Natural killer cell (primary cell): ENCODE measurements around the gene IKZF3. TPM values are rescaled to one million over a fixed set of nuclear protein-coding genes. Genes with fewer than 3 reads are reported as not detected.

ENCODE experiments used
- ATAC-seq, 3 donors: fragments of 150-1000 bp in 2 of 3; fragments of 200-7000 bp in 1 of 3; cut with Tn5 transposase; 1 replicate in 1 of 3; 2 replicates in 2 of 3; pipeline ENCODE4 v1.10.0; 2021; ENCODE audit warnings: mild to moderate bottlenecking in 2 of 3, moderate library complexity in 2 of 3
- DNase-seq, 2 donors: peaks; one replicate each; pipeline versions ENCODE4 v3.0.0 to v3.0.0-alpha.2; 2013 to 2021; ENCODE audit warnings: mixed read lengths in 1 of 2
- H3K27ac ChIP-seq: one replicate; pipeline ENCODE4 v1.5.1; 2013; ENCODE audit warnings: mild to moderate bottlenecking, low read length
- H3K27me3 ChIP-seq: one replicate; pipeline ENCODE4 v1.6.1; 2013; ENCODE audit warnings: low read length; ENCODE audit not compliant: control insufficient read depth, insufficient read depth
- H3K36me3 ChIP-seq: one replicate; pipeline ENCODE4 v1.6.1; 2013; ENCODE audit warnings: low read length; ENCODE audit not compliant: control insufficient read depth, insufficient read depth
- H3K4me1 ChIP-seq: one replicate; pipeline ENCODE4 v1.6.1; 2013; ENCODE audit warnings: low read length; ENCODE audit not compliant: control insufficient read depth, insufficient read depth
- H3K4me3 ChIP-seq: one replicate; pipeline ENCODE4 v1.5.1; 2013; ENCODE audit warnings: low read length
- H3K9me3 ChIP-seq: one replicate; pipeline ENCODE4 v1.6.1; 2013; ENCODE audit warnings: low read length; ENCODE audit not compliant: control insufficient read depth, insufficient read depth
- H3K27ac Mint-ChIP-seq, 2 donors: one replicate each; pipeline ENCODE4 v1.8.0; 2022; ENCODE audit warnings: mild to moderate bottlenecking in 2 of 2, mixed read lengths in 2 of 2, moderate library complexity in 1 of 2
- H3K27me3 Mint-ChIP-seq, 2 donors: one replicate each; pipeline ENCODE4 v1.8.0; 2022; ENCODE audit warnings: low read depth in 2 of 2, mixed read lengths in 2 of 2
- H3K36me3 Mint-ChIP-seq: one replicate; pipeline ENCODE4 v1.8.0; 2022; ENCODE audit warnings: mixed read lengths
- H3K4me1 Mint-ChIP-seq, 2 donors: one replicate each; pipeline ENCODE4 v1.8.0; 2022; ENCODE audit warnings: mixed read lengths in 2 of 2
- H3K4me3 Mint-ChIP-seq: one replicate; pipeline ENCODE4 v1.8.0; 2022; ENCODE audit warnings: mild to moderate bottlenecking, moderate library complexity, mixed read lengths
- H3K9me3 Mint-ChIP-seq, 2 donors: one replicate each; pipeline ENCODE4 v1.8.0; 2022; ENCODE audit warnings: mixed read lengths in 2 of 2
- CTCF ChIP-seq: fragments of 200-600 bp; IDR thresholded peaks from one replicate; pipeline ENCODE4 v1.8.0; 2022; ENCODE audit warnings: antibody characterized with exemption
- WGBS: methylation state at CpG from one replicate; pipeline ENCODE4 v1.1.7; 2013; ENCODE audit warnings: missing lambda C conversion rate; ENCODE audit not compliant: insufficient coverage; 5-methylcytosine and 5-hydroxymethylcytosine counted together
- intact Hi-C: fragments of 100-400 bp; cut with micrococcal nuclease; formaldehyde crosslinking; loops from one replicate; pipeline ENCODE4 v1.14.2; 2022
- total RNA-seq, 4 donors: library from RNA; stranded (reverse); fragments of 120-200 nt in 1 of 4; gene quantifications; one replicate each; pipeline versions ENCODE4 v1.2.3 to v1.2.4, GENCODE V29; 2013 to 2022

Gene IKZF3
- total RNA-seq, 3 donors from 2014 or later (not counting 1 experiment from before 2014, with no cell fraction given) = 134 to 162 (median 139) TPM

DNA sequence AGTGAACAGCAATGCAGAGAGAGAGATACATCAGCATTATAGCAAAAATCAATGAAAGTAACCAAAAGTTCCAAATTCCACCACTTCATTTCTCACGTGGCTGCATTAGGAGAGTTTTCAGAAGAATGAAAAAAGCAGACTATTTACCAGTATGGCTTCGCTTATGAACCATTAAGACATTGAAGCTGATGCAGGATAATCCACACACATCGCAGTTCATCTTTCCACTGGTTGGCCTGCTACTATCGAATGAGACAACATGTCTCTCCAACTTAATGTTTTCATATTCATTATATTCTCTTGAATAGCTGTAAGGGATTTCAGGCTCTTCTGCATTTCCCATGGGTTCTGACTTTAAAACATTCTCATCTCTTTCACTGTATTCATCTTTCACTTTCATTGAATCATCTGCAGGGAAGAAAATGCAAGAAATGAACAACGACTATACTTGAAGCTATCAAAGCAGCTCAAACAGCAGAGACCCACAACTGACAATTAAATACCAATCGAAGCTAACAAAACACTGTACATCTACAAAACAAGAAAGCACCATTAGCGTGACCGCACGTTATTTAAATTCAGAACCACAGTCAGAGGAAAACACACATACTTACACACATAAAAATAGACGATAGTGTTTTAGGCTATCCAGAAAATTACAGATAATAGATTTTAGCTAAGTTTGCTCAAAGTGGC, 71.4 kb downstream of the IKZF3 start:
- Histone ChIP-seq H3K27ac (peak overlapping the region; percentile 43), H3K36me3 (peaks cover 37% of the 10 kb centered on the region), H3K4me1 (peaks cover 10% of the 10 kb centered on the region), H3K27me3 (no peaks in the 10 kb centered on the region), H3K9me3 (no peaks in the 10 kb centered on the region), H3K4me3 (no peak overlapping the region)
- Mint-ChIP-seq H3K36me3 (peaks cover 14% of the 10 kb centered on the region), H3K27me3 (no peaks in the 10 kb centered on the region), H3K27ac (peak overlapping the region; percentile 64 to 69), H3K4me3 (peak overlapping the region; percentile 54), H3K4me1 (peaks cover 42 to 58% of the 10 kb centered on the region in 2 donors), H3K9me3 (no peaks in the 10 kb centered on the region)
- whole genome bisulfite sequencing = 73% methylated on average over 9 of the region's 10 CpGs
- intact Hi-C loops = no loop called here
- TF ChIP-seq CTCF = no peak
- DNase-seq = peak in 1 of 2 donors; percentile 41
- ATAC-seq = no peak

DNA sequence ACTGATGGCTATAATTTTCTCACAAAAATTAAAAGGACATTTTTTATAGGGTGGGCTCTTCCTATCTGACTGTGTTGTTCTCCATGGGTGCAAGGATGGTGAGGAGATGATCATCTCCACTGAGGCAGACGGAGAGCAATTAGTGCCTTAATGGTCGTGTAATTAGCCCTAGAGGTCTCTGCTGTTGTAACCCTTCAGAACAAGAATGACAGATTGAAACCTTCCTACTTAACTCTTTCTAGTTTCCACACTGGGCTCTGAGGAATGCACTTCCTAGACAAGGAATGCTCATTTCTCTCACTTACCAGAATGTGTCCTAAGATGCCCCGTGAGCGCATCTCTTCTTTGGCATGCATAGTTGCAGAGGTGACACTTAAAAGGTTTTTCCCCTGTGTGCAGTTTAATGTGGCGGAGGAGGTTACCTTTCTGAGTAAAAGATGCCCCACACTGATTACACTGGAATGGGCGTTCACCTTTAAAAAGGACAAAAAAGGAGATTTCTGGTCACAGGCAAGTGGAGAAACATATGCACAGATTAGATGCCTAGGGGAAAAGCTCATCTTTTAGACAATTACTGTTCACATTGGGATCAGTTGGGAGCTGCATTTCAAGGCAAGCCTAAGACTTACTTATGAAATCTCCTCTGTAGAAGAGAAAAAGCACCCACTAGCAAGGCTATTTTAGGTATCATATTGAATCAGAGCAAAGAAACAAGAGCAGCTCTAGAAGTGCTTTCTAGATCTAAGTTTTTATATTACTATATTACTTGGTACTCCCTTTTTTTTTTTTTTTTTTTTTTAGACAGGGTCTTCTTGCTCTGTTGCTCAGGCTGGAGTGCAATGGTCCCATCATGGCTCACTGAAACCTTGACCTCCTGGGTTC, 72.8 kb downstream of the IKZF3 start:
- ATAC-seq = no peak
- TF ChIP-seq CTCF = no peak
- Mint-ChIP-seq H3K27me3 (no peaks in the 10 kb centered on the region), H3K9me3 (no peaks in the 10 kb centered on the region), H3K4me1 (peaks cover 46 to 56% of the 10 kb centered on the region in 2 donors), H3K4me3 (no peak overlapping the region), H3K36me3 (peaks cover 23% of the 10 kb centered on the region), H3K27ac (peak overlapping the region in 1 of 2 donors; percentile 69)
- DNase-seq = peak in 1 of 2 donors; percentile 73
- Histone ChIP-seq H3K4me3 (no peak overlapping the region), H3K27me3 (no peaks in the 10 kb centered on the region), H3K27ac (no peak overlapping the region), H3K4me1 (peaks cover 10% of the 10 kb centered on the region), H3K9me3 (no peaks in the 10 kb centered on the region), H3K36me3 (peaks cover 46% of the 10 kb centered on the region)
- 63% methylated on average over 6 of the region's 6 CpGs for WGBS
- intact Hi-C loops = no loop called here

- H3K27me3 Mint-ChIP-seq = no peaks in the 10 kb centered on the region
- TF ChIP-seq CTCF = no peak
- peak overlapping the region; percentile 57 to 86 for H3K27ac Mint-ChIP-seq
- H3K4me3 ChIP-seq = no peak overlapping the region
- no peaks in the 10 kb centered on the region for H3K27me3 ChIP-seq
- no peak overlapping the region for H3K4me3 Mint-ChIP-seq
- no peak for DNase-seq
- H3K36me3 ChIP-seq = peaks cover 54% of the 10 kb centered on the region
- H3K9me3 ChIP-seq = no peaks in the 10 kb centered on the region
- intact Hi-C loops = no loop called here
- H3K9me3 Mint-ChIP-seq = no peaks in the 10 kb centered on the region
- WGBS = 87% methylated on average over 8 of the region's 8 CpGs
- no peak overlapping the region for H3K27ac ChIP-seq
- no peak for ATAC-seq
- peaks cover 23% of the 10 kb centered on the region for H3K36me3 Mint-ChIP-seq
- H3K4me1 Mint-ChIP-seq = peaks cover 48 to 50% of the 10 kb centered on the region in 2 donors
- peaks cover 5% of the 10 kb centered on the region for H3K4me1 ChIP-seq
Observed at GRCh38 chr17:39787743-39788484, 76.2 kb downstream of the IKZF3 start.
